ENCODE measurements around the gene STRN4. TPM values are rescaled to one million over a fixed set of nuclear protein-coding genes. Genes with fewer than 3 reads are reported as not detected.

STRN4 gene
- total RNA-seq, 1 experiment from 2014 or later: 143 TPM

DNA sequence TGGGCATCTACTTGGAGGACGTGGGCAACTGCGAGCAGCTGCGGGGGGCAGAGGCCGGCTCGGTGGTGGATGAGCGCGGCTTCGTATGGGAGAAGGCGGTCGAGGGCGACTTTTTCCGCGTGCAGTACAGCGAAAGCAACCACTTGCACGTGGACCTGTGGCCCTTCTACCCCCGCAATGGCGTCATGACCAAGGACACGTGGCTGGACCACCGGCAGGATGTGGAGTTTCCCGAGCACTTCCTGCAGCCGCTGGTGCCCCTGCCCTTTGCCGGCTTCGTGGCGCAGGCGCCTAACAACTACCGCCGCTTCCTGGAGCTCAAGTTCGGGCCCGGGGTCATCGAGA lies 10.3 kb upstream of the STRN4 start:
- Histone ChIP-seq H4K91ac (ENCODE audit: insufficient read length, low read depth, low read length) (no peak overlapping the region), H3K4me2 (ENCODE audit: insufficient read depth, insufficient read length, low read length) (no peak overlapping the region), H3K4ac (ENCODE audit: low read depth, low read length) (no peak overlapping the region), H3K14ac (ENCODE audit: insufficient read depth, low read length) (no peak overlapping the region), H3K9ac (ENCODE audit: extremely low read depth, insufficient read length, low read length) (no peak overlapping the region), H3K56ac (ENCODE audit: insufficient read length, low read depth, low read length) (no peak overlapping the region), H3K18ac (ENCODE audit: insufficient read length, low read depth, low read length) (no peak overlapping the region), H3K23me2 (ENCODE audit: insufficient read length, low read depth, low read length, poor library complexity, severe bottlenecking) (no peaks in the 10 kb centered on the region), H3K79me2 (ENCODE audit: insufficient read depth, low read length) (no peaks in the 10 kb centered on the region), H3K27ac (ENCODE audit: insufficient read length, low read depth, low read length) (no peak overlapping the region), H3K9me3 (ENCODE audit: control insufficient read depth, low read depth, low read length) (no peaks in the 10 kb centered on the region), H3K4me1 (ENCODE audit: insufficient read depth, low read length) (no peaks in the 10 kb centered on the region), H2BK120ac (ENCODE audit: low read depth, low read length, poor library complexity, severe bottlenecking) (no peak overlapping the region), H3T11ph (ENCODE audit: low read length) (no peak overlapping the region), H4K5ac (ENCODE audit: insufficient read length, low read depth, low read length) (no peak overlapping the region), H2BK20ac (ENCODE audit: low read depth, low read length, poor library complexity, severe bottlenecking) (no peak overlapping the region), H2AK5ac (ENCODE audit: insufficient read length, low read length) (no peak overlapping the region), H4K20me1 (ENCODE audit: control insufficient read depth, insufficient read depth, insufficient read length) (no peaks in the 10 kb centered on the region), H3K23ac (ENCODE audit: insufficient read length, low read depth, low read length) (no peak overlapping the region), H2BK12ac (ENCODE audit: insufficient read length, low read depth, low read length) (no peak overlapping the region), H2BK5ac (ENCODE audit: insufficient read length, low read length) (no peak overlapping the region), H2AFZ (ENCODE audit: low read length) (no peak overlapping the region), H4K8ac (replicated peaks; ENCODE audit: insufficient read length, low read depth, low read length) (no peak overlapping the region), H3K27me3 (ENCODE audit: insufficient read depth, low read length) (no peaks in the 10 kb centered on the region), H3K79me1 (ENCODE audit: insufficient read depth, low read depth, low read length, poor library complexity, severe bottlenecking) (no peaks in the 10 kb centered on the region), H2BK15ac (ENCODE audit: low read depth, low read length) (no peak overlapping the region)
- H3K27ac Mint-ChIP-seq: no peak overlapping the region
- H3K27me3 Mint-ChIP-seq (ENCODE audit: low read depth): no peaks in the 10 kb centered on the region
- H3K9me3 Mint-ChIP-seq: no peaks in the 10 kb centered on the region
- peaks cover 5 to 39% (median 24%) of the 10 kb centered on the region in 3 experiments; a peak in 6 of 7 replicates for H3K36me3 Mint-ChIP-seq (ENCODE audit: insufficient read depth in 1 of 3, low read depth in 3 of 3)
- TF ChIP-seq, protein P1, sequence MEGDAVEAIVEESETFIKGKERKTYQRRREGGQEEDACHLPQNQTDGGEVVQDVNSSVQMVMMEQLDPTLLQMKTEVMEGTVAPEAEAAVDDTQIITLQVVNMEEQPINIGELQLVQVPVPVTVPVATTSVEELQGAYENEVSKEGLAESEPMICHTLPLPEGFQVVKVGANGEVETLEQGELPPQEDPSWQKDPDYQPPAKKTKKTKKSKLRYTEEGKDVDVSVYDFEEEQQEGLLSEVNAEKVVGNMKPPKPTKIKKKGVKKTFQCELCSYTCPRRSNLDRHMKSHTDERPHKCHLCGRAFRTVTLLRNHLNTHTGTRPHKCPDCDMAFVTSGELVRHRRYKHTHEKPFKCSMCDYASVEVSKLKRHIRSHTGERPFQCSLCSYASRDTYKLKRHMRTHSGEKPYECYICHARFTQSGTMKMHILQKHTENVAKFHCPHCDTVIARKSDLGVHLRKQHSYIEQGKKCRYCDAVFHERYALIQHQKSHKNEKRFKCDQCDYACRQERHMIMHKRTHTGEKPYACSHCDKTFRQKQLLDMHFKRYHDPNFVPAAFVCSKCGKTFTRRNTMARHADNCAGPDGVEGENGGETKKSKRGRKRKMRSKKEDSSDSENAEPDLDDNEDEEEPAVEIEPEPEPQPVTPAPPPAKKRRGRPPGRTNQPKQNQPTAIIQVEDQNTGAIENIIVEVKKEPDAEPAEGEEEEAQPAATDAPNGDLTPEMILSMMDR (conservative IDR thresholded peaks at IDR 0.05): no peak
- no CpG with 5 or more reads among the region's 30 CpGs for WGBS (ENCODE audit: extremely low coverage, insufficient read length, low lambda C conversion rate)
- no peak for DNase-seq
- no peak overlapping the region for H3K4me3 Mint-ChIP-seq
- H3K4me1 Mint-ChIP-seq: peaks cover 4 to 17% of the 10 kb centered on the region in 2 experiments; a peak in 3 of 4 replicates
